Caco-2 (cell line): ENCODE data around the gene SLC7A4. TPM values are rescaled to one million over a fixed set of nuclear protein-coding genes. Genes with fewer than 3 reads are reported as not detected.

Experiments used
- BruUV-seq: library from RNA; stranded (reverse); fragments of 400-500 nt; replicated peaks from 2 replicates; lab custom pipeline; 2021; lab: Mats Ljungman, UMichigan
- CTCF ChIA-PET: fragments of 300-600 bp; sonication (Branson Sonifier 250); formaldehyde crosslinking; loops from one replicate; lab custom pipeline; 2022; ENCODE audit warnings: antibody characterized with exemption; lab: Charles Lee
- POLR2A ChIA-PET: fragments of 300-600 bp; sonication (Branson Sonifier 250); formaldehyde crosslinking; loops from one replicate; lab custom pipeline; 2022; ENCODE audit warnings: antibody characterized with exemption; lab: Charles Lee
- DNase-seq, 2 experiments: peaks; one replicate each; pipeline versions ENCODE4 v3.0.0 to v3.0.0-alpha.2; 2020 to 2022
- H3K27me3 ChIP-seq: replicated peaks from 2 replicates; pipeline ENCODE4 v1.6.0; 2011; ENCODE audit warnings: low read length; ENCODE audit not compliant: control insufficient read depth, insufficient read depth
- H3K36me3 ChIP-seq: 2 replicates; pipeline ENCODE4 v1.5.1; 2011; ENCODE audit warnings: low read length; ENCODE audit not compliant: control insufficient read depth, insufficient read depth
- H3K4me1 ChIP-seq: fragments of 250-450 bp; sonication (Bioruptor Pico); 2 replicates; pipeline ENCODE4 v1.5.1; 2020; ENCODE audit warnings: mild to moderate bottlenecking
- H3K4me3 ChIP-seq: 2 replicates; pipeline ENCODE4 v1.5.1; 2011; ENCODE audit warnings: low read depth, mild to moderate bottlenecking, control low read depth, low read length
- H3K9me3 ChIP-seq: fragments of 250-450 bp; sonication (Bioruptor Pico); 2 replicates; pipeline ENCODE4 v1.5.1; 2020; ENCODE audit warnings: mild to moderate bottlenecking, moderate library complexity
- H3K27ac Mint-ChIP-seq: one replicate; pipeline ENCODE4 v1.8.0; 2022; ENCODE audit warnings: mixed read lengths; ENCODE audit not compliant: unreplicated experiment
- H3K27me3 Mint-ChIP-seq: one replicate; pipeline ENCODE4 v1.8.0; 2022; ENCODE audit warnings: mixed read lengths; ENCODE audit not compliant: insufficient read depth, unreplicated experiment
- H3K36me3 Mint-ChIP-seq: one replicate; pipeline ENCODE4 v1.8.0; 2022; ENCODE audit warnings: mild to moderate bottlenecking, mixed read lengths; ENCODE audit not compliant: insufficient read depth, unreplicated experiment
- H3K4me1 Mint-ChIP-seq: one replicate; pipeline ENCODE4 v1.8.0; 2022; ENCODE audit warnings: low read depth, mixed read lengths; ENCODE audit not compliant: unreplicated experiment
- H3K4me3 Mint-ChIP-seq: one replicate; pipeline ENCODE4 v1.8.0; 2022; ENCODE audit warnings: mild to moderate bottlenecking, moderate library complexity, mixed read lengths; ENCODE audit not compliant: unreplicated experiment
- H3K9me3 Mint-ChIP-seq: one replicate; pipeline ENCODE4 v1.8.0; 2022; ENCODE audit warnings: mixed read lengths; ENCODE audit not compliant: unreplicated experiment
- intact Hi-C: fragments of 100-400 bp; cut with micrococcal nuclease; formaldehyde crosslinking; loops from one replicate; pipeline ENCODE4 v1.10.0; 2022; ENCODE audit not compliant: unreplicated experiment
- total RNA-seq: library from RNA; stranded (reverse); gene quantifications from 2 replicates; pipeline ENCODE4 v1.2.3, GENCODE V29; 2022
- TF ChIP-seq, protein P1 (sequence below), 2 experiments: fragments of 200-600 bp in 1 of 2; IDR thresholded peaks; 1 replicate in 1 of 2; 2 replicates in 1 of 2; pipeline versions ENCODE4 v1.5.1 to v1.8.0; 2011 to 2022; ENCODE audit warnings: antibody characterized with exemption in 1 of 2, control low read depth in 1 of 2, inconsistent platforms in 1 of 2, low read depth in 1 of 2, low read length in 1 of 2, mild to moderate bottlenecking in 1 of 2, moderate library complexity in 1 of 2; ENCODE audit not compliant: insufficient read depth in 1 of 2, severe bottlenecking in 1 of 2, unreplicated experiment in 1 of 2

Gene SLC7A4
- total RNA-seq, 1 experiment from 2014 or later: 1.9 TPM

DNA sequence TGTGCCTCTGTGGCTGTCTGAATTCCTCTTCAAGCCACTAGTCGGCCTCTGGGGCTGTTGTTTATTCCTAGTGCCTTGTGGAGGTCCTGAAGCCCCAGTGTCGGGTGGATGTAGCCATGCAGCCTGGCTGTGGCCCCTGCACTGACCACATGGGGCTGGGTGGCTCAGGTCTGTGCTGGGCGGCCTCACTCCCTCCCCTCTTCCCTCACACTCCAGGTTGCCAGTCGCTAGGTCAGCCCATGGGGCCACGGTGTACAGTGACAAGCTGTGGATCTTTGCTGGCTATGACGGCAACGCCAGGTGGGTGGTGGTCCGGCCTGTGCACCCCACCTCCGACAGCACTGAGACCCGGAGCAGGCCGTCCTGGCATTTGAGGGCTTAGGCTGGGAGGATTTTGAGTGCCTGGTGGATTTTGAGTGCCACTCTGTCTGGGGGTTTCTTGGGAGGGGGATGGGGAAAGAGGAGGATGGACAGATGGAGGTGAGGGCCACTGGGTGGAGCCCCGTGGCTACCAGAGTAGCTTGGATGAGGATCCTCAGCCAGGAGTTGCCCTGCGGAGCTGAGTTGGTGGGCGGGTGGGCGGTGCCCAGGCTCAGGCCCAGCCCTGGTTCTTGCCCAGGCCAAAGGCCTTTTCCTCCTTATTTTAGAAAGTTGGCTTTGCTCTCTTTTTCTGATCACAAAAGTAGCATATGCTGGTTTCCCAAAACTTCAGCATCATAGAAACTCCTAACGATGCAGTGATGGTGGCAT, 43.6 kb downstream of the SLC7A4 start:
- Mint-ChIP-seq H3K36me3 (peaks cover 9% of the 10 kb centered on the region), H3K4me1 (no peaks in the 10 kb centered on the region), H3K4me3 (no peak overlapping the region), H3K9me3 (no peaks in the 10 kb centered on the region), H3K27me3 (no peaks in the 10 kb centered on the region), H3K27ac (no peak overlapping the region)
- ChIA-PET POLR2A (no interaction called here), CTCF (no interaction called here)
- H3K36me3 ChIP-seq: no peaks in the 10 kb centered on the region; the same call in 1 of the 2 replicates
- no peaks in the 10 kb centered on the region for H3K4me1 ChIP-seq
- H3K9me3 ChIP-seq: no peaks in the 10 kb centered on the region
- no peak overlapping the region for H3K4me3 ChIP-seq
- intact Hi-C loops: no loop called here
- H3K27me3 ChIP-seq: no peaks in the 10 kb centered on the region
- DNase-seq: no peak
- BruUV-seq: no TSS peak
- TF ChIP-seq, protein P1, sequence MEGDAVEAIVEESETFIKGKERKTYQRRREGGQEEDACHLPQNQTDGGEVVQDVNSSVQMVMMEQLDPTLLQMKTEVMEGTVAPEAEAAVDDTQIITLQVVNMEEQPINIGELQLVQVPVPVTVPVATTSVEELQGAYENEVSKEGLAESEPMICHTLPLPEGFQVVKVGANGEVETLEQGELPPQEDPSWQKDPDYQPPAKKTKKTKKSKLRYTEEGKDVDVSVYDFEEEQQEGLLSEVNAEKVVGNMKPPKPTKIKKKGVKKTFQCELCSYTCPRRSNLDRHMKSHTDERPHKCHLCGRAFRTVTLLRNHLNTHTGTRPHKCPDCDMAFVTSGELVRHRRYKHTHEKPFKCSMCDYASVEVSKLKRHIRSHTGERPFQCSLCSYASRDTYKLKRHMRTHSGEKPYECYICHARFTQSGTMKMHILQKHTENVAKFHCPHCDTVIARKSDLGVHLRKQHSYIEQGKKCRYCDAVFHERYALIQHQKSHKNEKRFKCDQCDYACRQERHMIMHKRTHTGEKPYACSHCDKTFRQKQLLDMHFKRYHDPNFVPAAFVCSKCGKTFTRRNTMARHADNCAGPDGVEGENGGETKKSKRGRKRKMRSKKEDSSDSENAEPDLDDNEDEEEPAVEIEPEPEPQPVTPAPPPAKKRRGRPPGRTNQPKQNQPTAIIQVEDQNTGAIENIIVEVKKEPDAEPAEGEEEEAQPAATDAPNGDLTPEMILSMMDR (IDR thresholded peaks at IDR 0.05; ENCODE audit: insufficient read depth in 1 of 2, low read depth in 1 of 2, low read length in 1 of 2, severe bottlenecking in 1 of 2, unreplicated experiment in 1 of 2): no peak

DNA sequence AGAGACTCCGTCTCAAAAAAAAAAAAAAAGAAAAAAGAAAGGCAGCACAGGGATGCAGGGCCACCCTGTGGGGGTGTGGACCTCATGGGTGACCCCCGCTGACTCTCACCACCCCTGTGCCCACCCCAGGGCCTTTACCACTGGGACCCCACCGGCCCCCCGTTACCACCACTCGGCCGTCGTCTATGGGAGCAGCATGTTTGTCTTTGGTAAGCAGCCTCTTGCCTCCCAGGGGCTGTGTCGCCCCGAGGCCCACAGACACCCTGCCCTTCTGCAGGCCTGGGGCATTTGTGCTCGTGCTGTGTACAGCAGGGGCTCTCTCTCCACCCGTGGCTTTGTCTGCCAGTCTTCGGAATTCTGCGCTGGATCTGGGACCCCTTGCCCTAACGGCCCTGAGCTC, 45.0 kb downstream of the SLC7A4 start:
- Mint-ChIP-seq H3K27me3 (no peaks in the 10 kb centered on the region), H3K9me3 (no peaks in the 10 kb centered on the region), H3K4me3 (no peak overlapping the region), H3K36me3 (peaks cover 9% of the 10 kb centered on the region), H3K27ac (no peak overlapping the region), H3K4me1 (no peaks in the 10 kb centered on the region)
- POLR2A ChIA-PET: no interaction called here
- peaks cover 6% of the 10 kb centered on the region; the same call in 1 of the 2 replicates for H3K4me1 ChIP-seq
- H3K9me3 ChIP-seq: no peaks in the 10 kb centered on the region
- no peaks in the 10 kb centered on the region for H3K27me3 ChIP-seq
- BruUV-seq: no TSS peak
- H3K36me3 ChIP-seq: no peaks in the 10 kb centered on the region; the same call in 1 of the 2 replicates
- CTCF ChIA-PET: no interaction called here
- TF ChIP-seq, protein P1 (IDR thresholded peaks at IDR 0.05; ENCODE audit: insufficient read depth in 1 of 2, low read depth in 1 of 2, low read length in 1 of 2, severe bottlenecking in 1 of 2, unreplicated experiment in 1 of 2): no peak
- no peak for DNase-seq
- intact Hi-C loops: no loop called here
- no peak overlapping the region for H3K4me3 ChIP-seq

DNA sequence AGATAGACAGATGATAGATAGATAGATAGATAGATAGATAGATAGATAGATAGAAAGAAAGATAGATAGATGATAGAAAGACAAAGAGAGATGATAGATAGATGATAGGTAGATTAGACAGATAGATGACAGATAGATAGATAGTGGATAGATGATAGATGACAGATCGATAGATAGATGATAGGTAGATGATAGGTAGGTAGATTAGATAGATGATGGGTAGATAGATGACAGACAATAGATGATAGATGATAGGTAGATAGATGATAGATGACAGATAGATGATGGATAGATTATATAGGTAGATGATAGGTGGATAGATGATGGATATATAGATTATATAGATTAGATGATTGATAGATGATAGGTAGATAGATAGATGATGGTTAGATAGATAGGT, 46.0 kb downstream of the SLC7A4 start:
- H3K27me3 ChIP-seq: no peaks in the 10 kb centered on the region
- POLR2A ChIA-PET: no interaction called here
- no peaks in the 10 kb centered on the region for H3K9me3 ChIP-seq
- TF ChIP-seq, protein P1 (IDR thresholded peaks at IDR 0.05; ENCODE audit: insufficient read depth in 1 of 2, low read depth in 1 of 2, low read length in 1 of 2, severe bottlenecking in 1 of 2, unreplicated experiment in 1 of 2): no peak
- no peaks in the 10 kb centered on the region for H3K9me3 Mint-ChIP-seq
- intact Hi-C loops: no loop called here
- no peak overlapping the region for H3K27ac Mint-ChIP-seq
- CTCF ChIA-PET: no interaction called here
- no TSS peak for BruUV-seq
- DNase-seq: no peak
- no peaks in the 10 kb centered on the region for H3K4me1 Mint-ChIP-seq
- H3K36me3 Mint-ChIP-seq: peaks cover 17% of the 10 kb centered on the region
- H3K4me3 ChIP-seq: no peak overlapping the region
- no peaks in the 10 kb centered on the region for H3K27me3 Mint-ChIP-seq
- H3K4me3 Mint-ChIP-seq: no peak overlapping the region
- peaks cover 7% of the 10 kb centered on the region; the same call in 1 of the 2 replicates for H3K4me1 ChIP-seq
- no peaks in the 10 kb centered on the region for H3K36me3 ChIP-seq
